ENCODE results near the gene NSMCE1.

GRCh38 chr16:27258241-27258734, 10.3 kb downstream of the NSMCE1 start:
- TF ChIP-seq POLR2A (IDR thresholded peaks at IDR 0.05): no peak
- no peak for TF ChIP-seq CTCF (IDR thresholded peaks at IDR 0.05)
- TF ChIP-seq EP300 (IDR thresholded peaks at IDR 0.05; ENCODE audit: low read depth): peak; percentile 47

All from transverse colon (tissue), 3 donors.